HepG2 (cell line): ENCODE data around the gene CNRIP1. TPM values are rescaled to one million over a fixed set of nuclear protein-coding genes. Genes with fewer than 3 reads are reported as not detected.
A peak's percentile ranks its signal among the peaks of the same experiment; 100 is the strongest.

Experiments used
- DNMT3B ChIP-seq: conservative IDR thresholded peaks from 2 replicates; pipeline ENCODE4 v1.6.1; 2016; ENCODE audit warnings: missing biosample characterization, control low read depth
- HDAC2 ChIP-seq: sonication (generic); formaldehyde crosslinking; IDR thresholded peaks from 2 replicates; pipeline ENCODE4 v1.4.0; 2020; ENCODE audit warnings: missing genetic modification reagents
- JDP2 ChIP-seq: sonication (generic); formaldehyde crosslinking; IDR thresholded peaks from 2 replicates; pipeline ENCODE4 v1.8.1; 2022; ENCODE audit warnings: missing genetic modification reagents, borderline replicate concordance
- MTA3 ChIP-seq: sonication (generic); formaldehyde crosslinking; IDR thresholded peaks from 2 replicates; pipeline ENCODE4 v1.4.0; 2020; ENCODE audit warnings: missing genetic modification reagents
- NCOA5 ChIP-seq: sonication (generic); formaldehyde crosslinking; IDR thresholded peaks from 2 replicates; pipeline ENCODE4 v1.4.0; 2020; ENCODE audit warnings: missing genetic modification reagents
- RARA ChIP-seq: IDR thresholded peaks from 2 replicates; pipeline ENCODE4 v1.6.1; 2016; ENCODE audit warnings: missing genetic modification reagents, missing compliant biosample characterization
- ZNF274 ChIP-seq: sonication (generic); formaldehyde crosslinking; IDR thresholded peaks from 2 replicates; pipeline ENCODE4 v1.5.1; 2020; ENCODE audit warnings: mild to moderate bottlenecking, missing genetic modification reagents
- ZNF543 ChIP-seq: sonication (generic); formaldehyde crosslinking; IDR thresholded peaks from 2 replicates; pipeline ENCODE4 v1.4.0; 2020; ENCODE audit warnings: mild to moderate bottlenecking, missing genetic modification reagents
- ZNF557 ChIP-seq: sonication (generic); formaldehyde crosslinking; IDR thresholded peaks from 2 replicates; pipeline ENCODE4 v1.4.0; 2020; ENCODE audit warnings: missing genetic modification reagents
- ZNF569 ChIP-seq: sonication (generic); formaldehyde crosslinking; IDR thresholded peaks from 2 replicates; pipeline ENCODE4 v1.5.0; 2020; ENCODE audit warnings: mild to moderate bottlenecking, missing genetic modification reagents, moderate library complexity, borderline replicate concordance
- ZNF749 ChIP-seq: sonication (generic); formaldehyde crosslinking; IDR thresholded peaks from 2 replicates; pipeline ENCODE4 v1.8.0; 2022; ENCODE audit warnings: mild to moderate bottlenecking, missing genetic modification reagents, moderate library complexity, borderline replicate concordance
- ZNF75D ChIP-seq: sonication (generic); formaldehyde crosslinking; IDR thresholded peaks from 2 replicates; pipeline ENCODE4 v1.8.1; 2023; ENCODE audit warnings: missing genetic modification reagents, mild to moderate bottlenecking, borderline replicate concordance
- polyA plus RNA-seq, 8 experiments: library from polyadenylated mRNA; depleted of rRNA in 3 of 8; stranded (reverse) in 7 of 8; unstranded in 1 of 8; fragments of >200 nt; fragmentation: Illumina TruSeq in 4 of 8; extraction: Trizol in 4 of 8; gene quantifications; 2 replicates each; pipeline versions ENCODE4 v1.2.1 to v1.2.3, GENCODE V29; 2011 to 2016; ENCODE audit warnings: low read depth in 4 of 8, missing spikeins in 1 of 8, mixed read lengths in 1 of 8; ENCODE audit not compliant: insufficient read depth in 1 of 8
- total RNA-seq, 5 experiments: library from RNA; depleted of rRNA; stranded (reverse); fragments of >200 nt; fragmentation: Illumina TruSeq; extraction: Trizol; gene quantifications; 2 replicates each; pipeline ENCODE4 v1.2.3, GENCODE V29; 2016; ENCODE audit warnings: low read depth in 1 of 5
- TF ChIP-seq, protein P1 (sequence below): sonication (generic); formaldehyde crosslinking; IDR thresholded peaks from 2 replicates; pipeline ENCODE4 v1.4.0; 2020; ENCODE audit warnings: missing genetic modification reagents
- TF ChIP-seq, protein P2 (sequence below): sonication (generic); formaldehyde crosslinking; conservative IDR thresholded peaks from 2 replicates; pipeline ENCODE4 v1.5.0; 2020; ENCODE audit warnings: missing genetic modification reagents
- TF ChIP-seq, protein P3 (sequence below): sonication (generic); formaldehyde crosslinking; IDR thresholded peaks from 2 replicates; pipeline ENCODE4 v1.8.1; 2022; ENCODE audit warnings: low read depth, mild to moderate bottlenecking, missing genetic modification reagents
- TF ChIP-seq, protein P4 (sequence below): sonication (generic); formaldehyde crosslinking; IDR thresholded peaks from 2 replicates; pipeline ENCODE4 v1.4.0; 2020; ENCODE audit warnings: mild to moderate bottlenecking, low read depth, missing genetic modification reagents

The CNRIP1 gene
- total and polyA plus RNA-seq, 2 of the 13 experiments (the other 11 are each of a cell fraction or from before 2014, with no cell fraction given), result not detected

DNA sequence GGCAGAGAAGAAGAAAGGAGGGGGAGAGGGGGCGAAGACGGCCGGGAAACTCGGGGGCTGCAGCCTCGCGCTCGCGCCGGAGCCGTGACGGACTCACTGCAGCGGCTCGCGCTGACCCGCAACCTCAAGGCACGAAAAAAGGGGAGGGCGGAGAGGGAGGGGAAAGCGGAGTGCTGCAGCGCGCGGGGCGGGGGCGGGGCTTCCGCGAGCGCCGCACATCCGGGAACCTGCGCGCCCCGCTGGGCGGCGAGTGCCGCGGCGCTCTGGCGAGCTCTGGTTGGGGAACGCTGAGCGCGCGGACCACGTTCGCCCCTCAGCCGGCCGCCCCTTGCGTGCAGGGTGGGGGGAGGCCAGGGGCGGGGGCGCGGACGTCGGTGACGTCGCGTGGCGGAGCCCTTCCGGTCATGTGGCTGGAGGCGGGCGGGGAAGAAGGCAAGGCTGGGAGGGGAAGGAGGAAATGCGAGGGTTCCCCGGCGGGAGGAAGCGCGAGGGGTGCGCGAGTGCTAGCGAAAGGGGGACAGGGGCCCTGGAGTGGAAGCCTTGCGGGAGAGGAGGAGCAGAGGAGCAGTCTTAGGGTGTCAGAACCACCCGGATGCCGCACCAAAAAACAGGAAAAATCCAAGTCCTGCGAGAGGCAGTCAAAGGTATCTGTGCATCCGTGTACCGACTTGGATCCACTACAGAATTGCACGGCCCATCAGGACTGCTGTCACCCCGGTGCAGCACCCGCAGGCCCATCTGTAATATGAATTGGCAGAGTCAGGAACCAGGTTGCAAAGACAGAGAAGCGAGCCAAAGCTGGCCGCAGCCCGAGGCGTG is 67.1 kb downstream of the CNRIP1 start, which contains the start of gene PPP3R1 (continued):
- TF ChIP-seq, protein P1, sequence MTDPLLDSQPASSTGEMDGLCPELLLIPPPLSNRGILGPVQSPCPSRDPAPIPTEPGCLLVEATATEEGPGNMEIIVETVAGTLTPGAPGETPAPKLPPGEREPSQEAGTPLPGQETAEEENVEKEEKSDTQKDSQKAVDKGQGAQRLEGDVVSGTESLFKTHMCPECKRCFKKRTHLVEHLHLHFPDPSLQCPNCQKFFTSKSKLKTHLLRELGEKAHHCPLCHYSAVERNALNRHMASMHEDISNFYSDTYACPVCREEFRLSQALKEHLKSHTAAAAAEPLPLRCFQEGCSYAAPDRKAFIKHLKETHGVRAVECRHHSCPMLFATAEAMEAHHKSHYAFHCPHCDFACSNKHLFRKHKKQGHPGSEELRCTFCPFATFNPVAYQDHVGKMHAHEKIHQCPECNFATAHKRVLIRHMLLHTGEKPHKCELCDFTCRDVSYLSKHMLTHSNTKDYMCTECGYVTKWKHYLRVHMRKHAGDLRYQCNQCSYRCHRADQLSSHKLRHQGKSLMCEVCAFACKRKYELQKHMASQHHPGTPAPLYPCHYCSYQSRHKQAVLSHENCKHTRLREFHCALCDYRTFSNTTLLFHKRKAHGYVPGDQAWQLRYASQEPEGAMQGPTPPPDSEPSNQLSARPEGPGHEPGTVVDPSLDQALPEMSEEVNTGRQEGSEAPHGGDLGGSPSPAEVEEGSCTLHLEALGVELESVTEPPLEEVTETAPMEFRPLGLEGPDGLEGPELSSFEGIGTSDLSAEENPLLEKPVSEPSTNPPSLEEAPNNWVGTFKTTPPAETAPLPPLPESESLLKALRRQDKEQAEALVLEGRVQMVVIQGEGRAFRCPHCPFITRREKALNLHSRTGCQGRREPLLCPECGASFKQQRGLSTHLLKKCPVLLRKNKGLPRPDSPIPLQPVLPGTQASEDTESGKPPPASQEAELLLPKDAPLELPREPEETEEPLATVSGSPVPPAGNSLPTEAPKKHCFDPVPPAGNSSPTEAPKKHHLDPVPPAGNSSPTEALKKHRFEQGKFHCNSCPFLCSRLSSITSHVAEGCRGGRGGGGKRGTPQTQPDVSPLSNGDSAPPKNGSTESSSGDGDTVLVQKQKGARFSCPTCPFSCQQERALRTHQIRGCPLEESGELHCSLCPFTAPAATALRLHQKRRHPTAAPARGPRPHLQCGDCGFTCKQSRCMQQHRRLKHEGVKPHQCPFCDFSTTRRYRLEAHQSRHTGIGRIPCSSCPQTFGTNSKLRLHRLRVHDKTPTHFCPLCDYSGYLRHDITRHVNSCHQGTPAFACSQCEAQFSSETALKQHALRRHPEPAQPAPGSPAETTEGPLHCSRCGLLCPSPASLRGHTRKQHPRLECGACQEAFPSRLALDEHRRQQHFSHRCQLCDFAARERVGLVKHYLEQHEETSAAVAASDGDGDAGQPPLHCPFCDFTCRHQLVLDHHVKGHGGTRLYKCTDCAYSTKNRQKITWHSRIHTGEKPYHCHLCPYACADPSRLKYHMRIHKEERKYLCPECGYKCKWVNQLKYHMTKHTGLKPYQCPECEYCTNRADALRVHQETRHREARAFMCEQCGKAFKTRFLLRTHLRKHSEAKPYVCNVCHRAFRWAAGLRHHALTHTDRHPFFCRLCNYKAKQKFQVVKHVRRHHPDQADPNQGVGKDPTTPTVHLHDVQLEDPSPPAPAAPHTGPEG (CRISPR knock-in tag), result 0 out of 2 replicates have a peak, but pooled peaks have one; percentile 40
- TF ChIP-seq, protein P2, sequence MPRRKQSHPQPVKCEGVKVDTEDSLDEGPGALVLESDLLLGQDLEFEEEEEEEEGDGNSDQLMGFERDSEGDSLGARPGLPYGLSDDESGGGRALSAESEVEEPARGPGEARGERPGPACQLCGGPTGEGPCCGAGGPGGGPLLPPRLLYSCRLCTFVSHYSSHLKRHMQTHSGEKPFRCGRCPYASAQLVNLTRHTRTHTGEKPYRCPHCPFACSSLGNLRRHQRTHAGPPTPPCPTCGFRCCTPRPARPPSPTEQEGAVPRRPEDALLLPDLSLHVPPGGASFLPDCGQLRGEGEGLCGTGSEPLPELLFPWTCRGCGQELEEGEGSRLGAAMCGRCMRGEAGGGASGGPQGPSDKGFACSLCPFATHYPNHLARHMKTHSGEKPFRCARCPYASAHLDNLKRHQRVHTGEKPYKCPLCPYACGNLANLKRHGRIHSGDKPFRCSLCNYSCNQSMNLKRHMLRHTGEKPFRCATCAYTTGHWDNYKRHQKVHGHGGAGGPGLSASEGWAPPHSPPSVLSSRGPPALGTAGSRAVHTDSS, result no peak
- TF ChIP-seq ZNF749 (CRISPR knock-in tag) (peak; percentile 57; the same call in 1 of the 2 replicates), JDP2 (CRISPR knock-in tag) (no peak), HDAC2 (CRISPR knock-in tag) (peak; percentile 67), ZNF543 (CRISPR knock-in tag) (peak; percentile 85; the same call in 1 of the 2 replicates), ZNF569 (CRISPR knock-in tag) (no peak), ZNF557 (CRISPR knock-in tag) (no peak), NCOA5 (CRISPR knock-in tag) (no peak), MTA3 (CRISPR knock-in tag) (no peak), ZNF274 (CRISPR knock-in tag) (peak; percentile 66; the same call in 1 of the 2 replicates), RARA (CRISPR knock-in tag) (peak; percentile 60; the same call in 1 of the 2 replicates), ZNF75D (CRISPR knock-in tag) (no peak), DNMT3B (CRISPR knock-in tag) (peak; percentile 87)
- TF ChIP-seq, protein P3, sequence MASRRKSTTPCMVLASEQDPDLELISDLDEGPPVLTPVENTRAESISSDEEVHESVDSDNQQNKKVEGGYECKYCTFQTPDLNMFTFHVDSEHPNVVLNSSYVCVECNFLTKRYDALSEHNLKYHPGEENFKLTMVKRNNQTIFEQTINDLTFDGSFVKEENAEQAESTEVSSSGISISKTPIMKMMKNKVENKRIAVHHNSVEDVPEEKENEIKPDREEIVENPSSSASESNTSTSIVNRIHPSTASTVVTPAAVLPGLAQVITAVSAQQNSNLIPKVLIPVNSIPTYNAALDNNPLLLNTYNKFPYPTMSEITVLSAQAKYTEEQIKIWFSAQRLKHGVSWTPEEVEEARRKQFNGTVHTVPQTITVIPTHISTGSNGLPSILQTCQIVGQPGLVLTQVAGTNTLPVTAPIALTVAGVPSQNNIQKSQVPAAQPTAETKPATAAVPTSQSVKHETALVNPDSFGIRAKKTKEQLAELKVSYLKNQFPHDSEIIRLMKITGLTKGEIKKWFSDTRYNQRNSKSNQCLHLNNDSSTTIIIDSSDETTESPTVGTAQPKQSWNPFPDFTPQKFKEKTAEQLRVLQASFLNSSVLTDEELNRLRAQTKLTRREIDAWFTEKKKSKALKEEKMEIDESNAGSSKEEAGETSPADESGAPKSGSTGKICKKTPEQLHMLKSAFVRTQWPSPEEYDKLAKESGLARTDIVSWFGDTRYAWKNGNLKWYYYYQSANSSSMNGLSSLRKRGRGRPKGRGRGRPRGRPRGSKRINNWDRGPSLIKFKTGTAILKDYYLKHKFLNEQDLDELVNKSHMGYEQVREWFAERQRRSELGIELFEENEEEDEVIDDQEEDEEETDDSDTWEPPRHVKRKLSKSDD (CRISPR knock-in tag), result no peak
- TF ChIP-seq, protein P4, sequence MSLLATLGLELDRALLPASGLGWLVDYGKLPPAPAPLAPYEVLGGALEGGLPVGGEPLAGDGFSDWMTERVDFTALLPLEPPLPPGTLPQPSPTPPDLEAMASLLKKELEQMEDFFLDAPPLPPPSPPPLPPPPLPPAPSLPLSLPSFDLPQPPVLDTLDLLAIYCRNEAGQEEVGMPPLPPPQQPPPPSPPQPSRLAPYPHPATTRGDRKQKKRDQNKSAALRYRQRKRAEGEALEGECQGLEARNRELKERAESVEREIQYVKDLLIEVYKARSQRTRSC (CRISPR knock-in tag), result no peak
